ENCODE measurements around the gene PXDN. TPM values are rescaled to one million over a fixed set of nuclear protein-coding genes. Genes with fewer than 3 reads are reported as not detected.

Gene PXDN
- total RNA-seq, 1 experiment from 2014 or later, result 0.25 TPM

DNA sequence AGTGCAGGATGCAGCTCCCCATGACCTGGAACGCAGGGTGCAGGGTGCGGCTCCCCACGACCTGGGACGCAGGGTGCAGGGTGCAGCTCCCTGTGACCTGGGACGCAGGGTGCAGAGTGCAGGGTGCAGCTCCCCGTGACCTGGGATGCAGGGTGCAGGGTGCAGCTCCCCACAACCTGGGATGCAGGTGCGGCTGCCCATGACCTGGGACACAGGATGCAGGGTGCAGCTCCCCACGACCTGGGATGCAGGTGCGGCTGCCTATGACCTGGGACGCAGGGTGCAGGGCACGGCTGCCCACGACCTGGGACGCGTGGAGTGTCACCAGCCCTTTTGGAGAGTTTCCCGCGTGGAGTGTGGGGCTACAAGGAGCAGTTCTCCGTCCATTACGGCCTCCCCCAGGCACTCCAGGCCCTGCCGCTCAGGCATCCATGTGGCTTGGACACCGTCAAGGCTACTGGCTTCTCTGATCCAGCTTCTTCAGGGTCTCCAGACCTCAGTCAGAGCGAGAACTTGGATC lies 38.7 kb downstream of the PXDN start:
- H3K27me3 Mint-ChIP-seq (ENCODE audit: insufficient read depth, unreplicated experiment), result no peaks in the 10 kb centered on the region
- no peaks in the 10 kb centered on the region for H3K36me3 ChIP-seq (ENCODE audit: control insufficient read depth, insufficient read depth, low read length)
- H3K4me1 Mint-ChIP-seq (ENCODE audit: low read depth, unreplicated experiment), result no peaks in the 10 kb centered on the region
- H3K9me3 ChIP-seq, result no peaks in the 10 kb centered on the region
- H3K4me3 ChIP-seq (ENCODE audit: low read depth, low read length), result no peak overlapping the region
- DNase-seq, result no peak
- CTCF ChIA-PET, result no interaction called here
- H3K4me1 ChIP-seq, result no peaks in the 10 kb centered on the region
- BruUV-seq (replicated peaks), result no TSS peak
- intact Hi-C loops (cut with micrococcal nuclease; ENCODE audit: unreplicated experiment), result no loop called here
- no peaks in the 10 kb centered on the region for H3K9me3 Mint-ChIP-seq (ENCODE audit: unreplicated experiment)
- POLR2A ChIA-PET, result no interaction called here
- H3K27ac Mint-ChIP-seq (ENCODE audit: unreplicated experiment), result no peak overlapping the region
- TF ChIP-seq, protein P1, sequence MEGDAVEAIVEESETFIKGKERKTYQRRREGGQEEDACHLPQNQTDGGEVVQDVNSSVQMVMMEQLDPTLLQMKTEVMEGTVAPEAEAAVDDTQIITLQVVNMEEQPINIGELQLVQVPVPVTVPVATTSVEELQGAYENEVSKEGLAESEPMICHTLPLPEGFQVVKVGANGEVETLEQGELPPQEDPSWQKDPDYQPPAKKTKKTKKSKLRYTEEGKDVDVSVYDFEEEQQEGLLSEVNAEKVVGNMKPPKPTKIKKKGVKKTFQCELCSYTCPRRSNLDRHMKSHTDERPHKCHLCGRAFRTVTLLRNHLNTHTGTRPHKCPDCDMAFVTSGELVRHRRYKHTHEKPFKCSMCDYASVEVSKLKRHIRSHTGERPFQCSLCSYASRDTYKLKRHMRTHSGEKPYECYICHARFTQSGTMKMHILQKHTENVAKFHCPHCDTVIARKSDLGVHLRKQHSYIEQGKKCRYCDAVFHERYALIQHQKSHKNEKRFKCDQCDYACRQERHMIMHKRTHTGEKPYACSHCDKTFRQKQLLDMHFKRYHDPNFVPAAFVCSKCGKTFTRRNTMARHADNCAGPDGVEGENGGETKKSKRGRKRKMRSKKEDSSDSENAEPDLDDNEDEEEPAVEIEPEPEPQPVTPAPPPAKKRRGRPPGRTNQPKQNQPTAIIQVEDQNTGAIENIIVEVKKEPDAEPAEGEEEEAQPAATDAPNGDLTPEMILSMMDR (IDR thresholded peaks at IDR 0.05; ENCODE audit: insufficient read depth in 1 of 2, low read depth in 1 of 2, low read length in 1 of 2, severe bottlenecking in 1 of 2, unreplicated experiment in 1 of 2), result no peak
- no peaks in the 10 kb centered on the region for H3K27me3 ChIP-seq (replicated peaks; ENCODE audit: control insufficient read depth, insufficient read depth, low read length)
- no peaks in the 10 kb centered on the region for H3K36me3 Mint-ChIP-seq (ENCODE audit: insufficient read depth, unreplicated experiment)
- no peak overlapping the region for H3K4me3 Mint-ChIP-seq (ENCODE audit: unreplicated experiment)

DNA sequence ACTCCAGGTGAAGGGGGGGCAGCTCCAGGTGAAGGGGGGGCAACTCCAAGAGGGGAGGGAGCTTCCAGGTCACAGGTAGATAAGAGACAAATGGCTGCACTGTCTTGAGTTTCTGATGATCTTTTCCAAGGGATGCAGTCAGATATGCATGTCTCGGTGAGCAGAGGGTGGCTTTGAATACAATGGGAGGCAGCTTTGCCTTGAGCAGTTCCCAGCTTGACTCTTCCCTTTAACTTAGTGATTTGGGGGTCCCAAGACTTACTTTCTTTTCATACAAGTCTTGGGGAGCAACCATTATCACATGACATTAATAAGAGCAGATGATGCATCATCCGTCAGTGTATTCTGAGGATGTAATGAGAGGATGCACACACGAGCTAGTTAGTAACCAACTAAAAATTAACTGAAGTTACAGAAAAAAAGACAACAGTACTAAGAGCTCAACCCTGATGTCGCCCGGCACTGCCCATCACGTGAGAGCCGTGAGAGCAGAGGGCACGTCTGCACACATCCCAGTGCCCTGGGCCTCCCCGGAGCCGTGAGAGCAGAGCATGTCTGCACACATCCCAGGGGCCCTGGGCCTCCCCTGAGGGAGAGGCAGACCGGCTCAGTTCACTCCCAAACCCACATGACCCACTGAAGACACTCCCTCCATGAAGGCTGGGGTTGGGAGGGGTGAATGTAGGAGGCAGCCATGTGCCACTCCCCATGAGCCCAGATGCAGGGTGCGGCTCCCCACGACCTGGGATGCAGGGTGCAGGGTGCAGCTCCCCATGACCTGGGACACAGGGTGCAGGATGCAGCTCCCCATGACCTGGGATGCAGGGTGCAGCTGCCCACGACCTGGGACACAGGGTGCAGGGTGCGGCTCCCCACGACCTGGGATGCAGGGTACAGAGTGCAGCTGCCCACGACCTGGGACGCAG lies 39.4 kb downstream of the PXDN start:
- no peaks in the 10 kb centered on the region for H3K4me1 ChIP-seq
- no peak for DNase-seq
- no TSS peak for BruUV-seq (replicated peaks)
- POLR2A ChIA-PET, result no interaction called here
- Mint-ChIP-seq H3K27me3 (ENCODE audit: insufficient read depth, unreplicated experiment) (no peaks in the 10 kb centered on the region), H3K27ac (ENCODE audit: unreplicated experiment) (no peak overlapping the region), H3K4me1 (ENCODE audit: low read depth, unreplicated experiment) (no peaks in the 10 kb centered on the region), H3K4me3 (ENCODE audit: unreplicated experiment) (no peak overlapping the region), H3K36me3 (ENCODE audit: insufficient read depth, unreplicated experiment) (no peaks in the 10 kb centered on the region), H3K9me3 (ENCODE audit: unreplicated experiment) (no peaks in the 10 kb centered on the region)
- no peaks in the 10 kb centered on the region for H3K9me3 ChIP-seq
- no peaks in the 10 kb centered on the region for H3K36me3 ChIP-seq (ENCODE audit: control insufficient read depth, insufficient read depth, low read length)
- TF ChIP-seq, protein P1 (IDR thresholded peaks at IDR 0.05; ENCODE audit: insufficient read depth in 1 of 2, low read depth in 1 of 2, low read length in 1 of 2, severe bottlenecking in 1 of 2, unreplicated experiment in 1 of 2), result no peak
- no peaks in the 10 kb centered on the region for H3K27me3 ChIP-seq (replicated peaks; ENCODE audit: control insufficient read depth, insufficient read depth, low read length)
- CTCF ChIA-PET, result no interaction called here
- H3K4me3 ChIP-seq (ENCODE audit: low read depth, low read length), result no peak overlapping the region
- intact Hi-C loops (cut with micrococcal nuclease; ENCODE audit: unreplicated experiment), result no loop called here

DNA sequence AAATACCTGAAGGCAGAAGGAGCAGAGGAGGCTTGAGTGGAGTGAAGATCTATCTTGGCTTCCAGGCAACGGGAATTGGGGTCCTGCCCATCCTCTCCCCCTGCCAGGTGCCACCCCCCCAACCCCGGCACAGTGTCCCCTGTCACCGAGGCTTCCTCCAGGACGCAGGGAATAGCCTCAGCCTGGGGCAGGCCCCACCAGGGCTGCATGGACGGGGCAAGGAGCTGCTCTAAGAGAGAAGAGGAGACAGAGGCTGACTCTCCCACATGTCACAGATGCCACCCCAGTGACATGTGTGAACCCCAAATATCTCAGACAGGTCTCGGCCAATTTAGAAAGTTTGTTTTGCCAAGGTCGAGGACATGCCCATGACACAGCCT lies 42.1 kb downstream of the PXDN start:
- peaks cover 8% of the 10 kb centered on the region for H3K4me1 Mint-ChIP-seq (ENCODE audit: low read depth, unreplicated experiment)
- H3K4me3 Mint-ChIP-seq (ENCODE audit: unreplicated experiment), result no peak overlapping the region
- intact Hi-C loops (cut with micrococcal nuclease; ENCODE audit: unreplicated experiment), result no loop called here
- no peaks in the 10 kb centered on the region for H3K36me3 Mint-ChIP-seq (ENCODE audit: insufficient read depth, unreplicated experiment)
- H3K27me3 Mint-ChIP-seq (ENCODE audit: insufficient read depth, unreplicated experiment), result no peaks in the 10 kb centered on the region
- H3K9me3 Mint-ChIP-seq (ENCODE audit: unreplicated experiment), result no peaks in the 10 kb centered on the region
- Histone ChIP-seq H3K4me3 (ENCODE audit: low read depth, low read length) (no peak overlapping the region), H3K27me3 (replicated peaks; ENCODE audit: control insufficient read depth, insufficient read depth, low read length) (no peaks in the 10 kb centered on the region), H3K4me1 (no peaks in the 10 kb centered on the region), H3K9me3 (no peaks in the 10 kb centered on the region), H3K36me3 (ENCODE audit: control insufficient read depth, insufficient read depth, low read length) (no peaks in the 10 kb centered on the region)
- ChIA-PET CTCF (no interaction called here), POLR2A (no interaction called here)
- DNase-seq, result no peak
- H3K27ac Mint-ChIP-seq (ENCODE audit: unreplicated experiment), result no peak overlapping the region
- no TSS peak for BruUV-seq (replicated peaks)
- TF ChIP-seq, protein P1 (IDR thresholded peaks at IDR 0.05; ENCODE audit: insufficient read depth in 1 of 2, low read depth in 1 of 2, low read length in 1 of 2, severe bottlenecking in 1 of 2, unreplicated experiment in 1 of 2), result no peak
